ENCODE results near the gene EIF3B. TPM values are rescaled to one million over a fixed set of nuclear protein-coding genes. Genes with fewer than 3 reads are reported as not detected.

Gene EIF3B
- total RNA-seq, 4 donors from 2014 or later = 75.3 to 156 (median 97.4) TPM

- Histone ChIP-seq H3K4me1 (no peaks in the 10 kb centered on the region), H3K9me3 (no peaks in the 10 kb centered on the region), H3K36me3 (peaks cover 0 to 99% (median 0%) of the 10 kb centered on the region in 3 donors), H3K27me3 (no peaks in the 10 kb centered on the region), H3K27ac (no peak overlapping the region), H3K4me3 (no peak overlapping the region)
- TF ChIP-seq CTCF (IDR thresholded peaks at IDR 0.05) (no peak), POLR2A (IDR thresholded peaks at IDR 0.05) (no peak)
- DNase-seq = no peak
Measured at GRCh38 chr7:2369139-2369538, 14.5 kb downstream of the EIF3B start.

GRCh38 chr7:2371329-2371728 lies 16.7 kb downstream of the EIF3B start:
- TF ChIP-seq CTCF (IDR thresholded peaks at IDR 0.05) = no peak
- no peak for DNase-seq
- H3K27me3 ChIP-seq = no peaks in the 10 kb centered on the region
- H3K9me3 ChIP-seq = no peaks in the 10 kb centered on the region
- H3K4me1 ChIP-seq = no peaks in the 10 kb centered on the region
- peaks cover 0 to 100% (median 3%) of the 10 kb centered on the region in 3 donors for H3K36me3 ChIP-seq
- no peak overlapping the region for H3K27ac ChIP-seq
- no peak overlapping the region for H3K4me3 ChIP-seq

GRCh38 chr7:2372724-2373123 lies 18.1 kb downstream of the EIF3B start:
- Histone ChIP-seq H3K27ac (no peak overlapping the region), H3K36me3 (peaks cover 0 to 99% (median 3%) of the 10 kb centered on the region in 3 donors)
- no peak for DNase-seq

GRCh38 chr7:2373124-2373556 lies 18.5 kb downstream of the EIF3B start:
- Histone ChIP-seq H3K27ac (no peak overlapping the region), H3K36me3 (peaks cover 0 to 95% (median 3%) of the 10 kb centered on the region in 3 donors), H3K9me3 (no peaks in the 10 kb centered on the region), H3K27me3 (no peaks in the 10 kb centered on the region), H3K4me1 (no peaks in the 10 kb centered on the region), H3K4me3 (no peak overlapping the region)
- DNase-seq = no peak
- no peak for TF ChIP-seq POLR2A (IDR thresholded peaks at IDR 0.05)
- TF ChIP-seq CTCF (IDR thresholded peaks at IDR 0.05) = no peak

More at GRCh38 chr7:2372724-2373123, 18.1 kb downstream of the EIF3B start:
- Histone ChIP-seq H3K4me1 (no peaks in the 10 kb centered on the region), H3K9me3 (no peaks in the 10 kb centered on the region), H3K27me3 (no peaks in the 10 kb centered on the region), H3K4me3 (no peak overlapping the region)
- TF ChIP-seq CTCF (IDR thresholded peaks at IDR 0.05) (no peak), POLR2A (IDR thresholded peaks at IDR 0.05) (no peak)

GRCh38 chr7:2373646-2374045 lies 19.0 kb downstream of the EIF3B start:
- no peak for TF ChIP-seq CTCF (IDR thresholded peaks at IDR 0.05)
- TF ChIP-seq POLR2A (IDR thresholded peaks at IDR 0.05) = no peak
- H3K27ac ChIP-seq = no peak overlapping the region
- DNase-seq = no peak
- H3K4me1 ChIP-seq = no peaks in the 10 kb centered on the region
- H3K27me3 ChIP-seq = no peaks in the 10 kb centered on the region
- peaks cover 0 to 91% (median 3%) of the 10 kb centered on the region in 3 donors for H3K36me3 ChIP-seq
- no peaks in the 10 kb centered on the region for H3K9me3 ChIP-seq
- no peak overlapping the region for H3K4me3 ChIP-seq

- Histone ChIP-seq H3K27me3 (no peaks in the 10 kb centered on the region), H3K27ac (no peak overlapping the region), H3K4me3 (no peak overlapping the region), H3K4me1 (no peaks in the 10 kb centered on the region), H3K36me3 (peaks cover 0 to 91% (median 3%) of the 10 kb centered on the region in 3 donors), H3K9me3 (no peaks in the 10 kb centered on the region)
- TF ChIP-seq POLR2A (IDR thresholded peaks at IDR 0.05) = no peak
- no peak for TF ChIP-seq CTCF (IDR thresholded peaks at IDR 0.05)
- no peak for DNase-seq
Measured at GRCh38 chr7:2374401-2374800, 19.8 kb downstream of the EIF3B start.

All from Peyer's patch (tissue), 4 donors.